ENCODE results near the gene NR1D1.

The NR1D1 gene

DNA sequence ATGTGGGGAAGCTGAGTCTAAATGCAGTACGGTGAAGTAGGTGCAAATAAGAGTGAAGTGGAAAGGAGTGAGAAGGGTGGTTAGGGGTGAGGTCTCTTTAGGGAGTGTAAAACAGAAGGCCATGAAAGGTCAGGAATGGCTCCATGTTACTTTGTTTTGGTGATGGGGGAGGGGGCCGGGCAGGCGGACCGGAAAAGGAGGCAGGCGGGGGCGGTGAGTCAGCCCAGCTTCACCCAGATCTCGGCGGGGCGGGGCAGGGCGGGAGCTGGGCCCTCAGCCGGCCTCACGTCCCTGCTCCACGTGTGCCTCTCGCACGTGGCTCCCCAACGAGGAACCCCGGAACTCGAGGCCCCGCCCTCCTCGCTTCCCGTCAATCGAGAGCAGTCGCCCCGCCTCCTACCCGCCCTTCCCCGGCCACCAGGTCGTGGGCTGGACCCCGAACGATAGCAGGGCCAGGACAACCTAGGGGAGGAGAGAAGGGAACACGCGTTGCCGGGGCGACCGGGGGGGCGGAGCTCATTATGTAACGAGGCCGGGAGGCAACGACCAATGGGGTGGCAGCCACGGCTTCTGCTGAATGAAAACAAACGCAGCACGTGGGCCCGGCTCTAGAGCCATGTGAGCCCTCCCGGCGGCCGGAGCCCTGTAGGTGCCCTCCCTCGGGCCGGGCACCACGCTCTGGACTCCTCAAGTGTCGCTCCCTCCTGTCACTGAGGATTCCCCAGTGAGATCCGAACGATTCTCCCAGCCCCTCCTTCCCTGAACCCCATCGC is 1.4 kb downstream of the NR1D1 start:
- Histone ChIP-seq H3K14ac (ENCODE audit: low read length in 2 of 2) (no peak overlapping the region), H3K79me1 (replicated peaks; ENCODE audit: low read length, poor library complexity, severe bottlenecking) (peaks cover 16% of the 10 kb centered on the region), H4K8ac (ENCODE audit: low read length) (peak overlapping the region; percentile 70), H3K4me2 (ENCODE audit: low read length, poor library complexity, severe bottlenecking) (peak overlapping the region; percentile 94), H4K91ac (ENCODE audit: low read length) (peak overlapping the region; percentile 98), H3K18ac (ENCODE audit: low read depth in 1 of 2, low read length in 2 of 2) (peak overlapping the region; percentile 76 to 91), H3K9me3 (ENCODE audit: control insufficient read depth, low read length) (no peaks in the 10 kb centered on the region), H3K4ac (ENCODE audit: low read depth in 1 of 2, low read length in 2 of 2) (peak overlapping the region; percentile 75 to 89), H3K23ac (ENCODE audit: low read length in 2 of 2) (no peak overlapping the region), H3K9ac (ENCODE audit: low read length) (peak overlapping the region; percentile 96), H3K27me3 (ENCODE audit: control insufficient read depth in 1 of 2, insufficient read depth in 1 of 2, low read length in 2 of 2) (no peaks in the 10 kb centered on the region), H2AFZ (ENCODE audit: low read depth, low read length) (no peak overlapping the region), H2BK12ac (ENCODE audit: low read length in 2 of 2) (peak overlapping the region; percentile 86 to 96), H2BK15ac (ENCODE audit: low read depth, poor library complexity, severe bottlenecking) (peak overlapping the region; percentile 39), H3K4me3 (ENCODE audit: insufficient read depth in 1 of 2, low read depth in 1 of 2, low read length in 2 of 2) (peak overlapping the region; percentile 56 to 93), H3K27ac (ENCODE audit: low read length, poor library complexity, severe bottlenecking) (peak overlapping the region; percentile 81), H2BK120ac (ENCODE audit: low read depth, low read length) (peak overlapping the region; percentile 90), H2BK5ac (ENCODE audit: low read depth, low read length, poor library complexity, severe bottlenecking) (peak overlapping the region; percentile 80), H3K4me1 (ENCODE audit: control insufficient read depth, insufficient read depth, low read depth, low read length) (peaks cover 23% of the 10 kb centered on the region), H3K36me3 (ENCODE audit: control insufficient read depth in 1 of 2, insufficient read depth in 2 of 2, low read depth in 1 of 2, low read length in 2 of 2) (peaks cover 35 to 41% of the 10 kb centered on the region in 2 experiments), H2AK5ac (ENCODE audit: low read length, severe bottlenecking) (peak overlapping the region; percentile 80)
- WGBS, result 1% methylated on average over 39 of the region's 52 CpGs
- DNase-seq, result peak; percentile 99

DNA sequence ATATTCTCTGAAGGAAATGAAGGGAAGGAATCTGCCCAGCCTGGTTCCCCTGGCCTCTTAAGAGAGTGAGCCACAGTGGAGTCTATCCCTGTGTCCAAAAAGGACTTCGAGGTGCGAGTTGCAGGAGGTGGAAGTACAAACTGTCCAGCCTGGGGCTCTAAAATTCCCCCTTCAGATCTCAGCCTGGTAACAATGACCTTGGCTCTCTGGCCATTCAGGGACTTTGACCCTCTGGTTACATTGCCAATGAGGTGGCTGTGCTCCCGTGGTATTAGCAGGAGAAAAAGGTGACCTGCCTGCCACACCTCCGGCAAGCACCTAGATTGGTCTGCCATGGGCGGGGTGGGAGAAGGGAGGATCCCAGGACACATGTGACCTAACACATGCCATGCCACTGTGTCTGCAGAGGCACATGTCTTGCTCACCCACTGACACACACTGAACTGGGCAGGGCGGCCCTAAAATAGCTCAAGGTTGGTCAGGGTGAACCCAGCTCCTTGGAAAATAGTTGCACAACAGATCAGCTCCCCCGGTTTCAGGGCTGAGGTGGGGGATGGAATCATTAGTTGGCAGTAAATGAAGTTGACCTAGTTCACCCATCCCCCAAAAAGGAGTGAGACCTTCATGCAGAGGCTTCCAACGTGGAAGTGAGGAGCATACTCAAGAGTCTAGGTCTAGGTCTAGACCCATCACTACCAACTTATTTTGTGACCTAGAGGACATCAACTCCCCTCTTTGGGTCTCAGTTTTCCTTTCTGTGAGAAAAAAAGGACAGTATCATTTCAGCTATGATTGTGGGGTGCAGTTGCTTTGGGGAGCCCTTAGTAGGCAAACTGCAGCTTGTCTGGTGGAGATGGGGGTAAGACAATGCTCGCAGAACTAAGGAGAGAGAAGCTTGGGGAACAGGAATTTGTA is 2.2 kb downstream of the NR1D1 start:
- peak overlapping the region; percentile 20 for H2BK15ac ChIP-seq (ENCODE audit: low read depth, poor library complexity, severe bottlenecking)
- H2BK120ac ChIP-seq (ENCODE audit: low read depth, low read length), result peak overlapping the region; percentile 90
- H3K36me3 ChIP-seq (ENCODE audit: control insufficient read depth in 1 of 2, insufficient read depth in 2 of 2, low read depth in 1 of 2, low read length in 2 of 2), result peaks cover 44 to 49% of the 10 kb centered on the region in 2 experiments
- peak overlapping the region; percentile 75 to 89 for H3K4ac ChIP-seq (ENCODE audit: low read depth in 1 of 2, low read length in 2 of 2)
- peak overlapping the region; percentile 92 for H3K9ac ChIP-seq (ENCODE audit: low read length)
- H2BK12ac ChIP-seq (ENCODE audit: low read length in 2 of 2), result peak overlapping the region; percentile 86 to 96
- peak overlapping the region; percentile 76 to 91 for H3K18ac ChIP-seq (ENCODE audit: low read depth in 1 of 2, low read length in 2 of 2)
- H4K91ac ChIP-seq (ENCODE audit: low read length), result peak overlapping the region; percentile 98
- no peaks in the 10 kb centered on the region for H3K9me3 ChIP-seq (ENCODE audit: control insufficient read depth, low read length)
- H3K27me3 ChIP-seq (ENCODE audit: control insufficient read depth in 1 of 2, insufficient read depth in 1 of 2, low read length in 2 of 2), result no peaks in the 10 kb centered on the region
- H3K4me1 ChIP-seq (ENCODE audit: control insufficient read depth, insufficient read depth, low read depth, low read length), result peaks cover 21% of the 10 kb centered on the region
- peak overlapping the region; percentile 73 for H2AK5ac ChIP-seq (ENCODE audit: low read length, severe bottlenecking)
- peaks cover 16% of the 10 kb centered on the region for H3K79me1 ChIP-seq (replicated peaks; ENCODE audit: low read length, poor library complexity, severe bottlenecking)
- H2BK5ac ChIP-seq (ENCODE audit: low read depth, low read length, poor library complexity, severe bottlenecking), result peak overlapping the region; percentile 80
- H3K23ac ChIP-seq (ENCODE audit: low read length in 2 of 2), result no peak overlapping the region
- 83% methylated on average over 8 of the region's 9 CpGs for WGBS
- no peak overlapping the region for H2AFZ ChIP-seq (ENCODE audit: low read depth, low read length)
- H4K8ac ChIP-seq (ENCODE audit: low read length), result peak overlapping the region; percentile 82
- peak; percentile 43 for DNase-seq
- peak overlapping the region in 1 of 2 experiments; percentile 57 for H3K14ac ChIP-seq (ENCODE audit: low read length in 2 of 2)
- peak overlapping the region; percentile 81 for H3K27ac ChIP-seq (ENCODE audit: low read length, poor library complexity, severe bottlenecking)
- peak overlapping the region in 1 of 2 experiments; percentile 77 for H3K4me3 ChIP-seq (ENCODE audit: insufficient read depth in 1 of 2, low read depth in 1 of 2, low read length in 2 of 2)
- peak overlapping the region; percentile 53 for H3K4me2 ChIP-seq (ENCODE audit: low read length, poor library complexity, severe bottlenecking)

DNA sequence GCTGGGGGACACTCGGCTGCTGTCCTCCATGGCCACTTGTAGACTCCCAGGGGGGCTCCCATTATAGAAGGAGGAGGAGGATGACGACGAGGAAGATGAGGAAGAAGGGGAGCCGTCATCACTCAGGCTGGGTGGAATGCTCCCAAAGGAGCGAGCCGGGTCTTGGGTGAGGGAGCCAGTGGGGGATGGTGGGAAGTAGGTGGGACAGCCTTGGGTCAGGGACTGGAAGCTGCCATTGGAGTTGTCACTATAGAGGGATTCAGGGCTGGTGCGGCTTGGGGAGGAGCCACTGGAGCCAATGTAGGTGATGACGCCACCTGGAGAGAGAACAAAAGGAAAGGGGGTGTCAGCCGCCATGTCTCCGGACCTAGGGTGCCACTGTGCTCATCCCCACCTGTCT is 3.3 kb downstream of the NR1D1 start:
- H3K23ac ChIP-seq (ENCODE audit: low read length in 2 of 2), result no peak overlapping the region
- H3K4me2 ChIP-seq (ENCODE audit: low read length, poor library complexity, severe bottlenecking), result no peak overlapping the region
- H3K4me3 ChIP-seq (ENCODE audit: insufficient read depth in 1 of 2, low read depth in 1 of 2, low read length in 2 of 2), result peak overlapping the region in 1 of 2 experiments; percentile 77
- 95% methylated on average over 9 of the region's 10 CpGs for WGBS
- no peak overlapping the region for H3K14ac ChIP-seq (ENCODE audit: low read length in 2 of 2)
- no peaks in the 10 kb centered on the region for H3K9me3 ChIP-seq (ENCODE audit: control insufficient read depth, low read length)
- no peak overlapping the region for H4K8ac ChIP-seq (ENCODE audit: low read length)
- H3K27ac ChIP-seq (ENCODE audit: low read length, poor library complexity, severe bottlenecking), result no peak overlapping the region
- peaks cover 16% of the 10 kb centered on the region for H3K79me1 ChIP-seq (replicated peaks; ENCODE audit: low read length, poor library complexity, severe bottlenecking)
- no peak overlapping the region for H4K91ac ChIP-seq (ENCODE audit: low read length)
- DNase-seq, result no peak
- no peak overlapping the region for H3K4ac ChIP-seq (ENCODE audit: low read depth in 1 of 2, low read length in 2 of 2)
- H3K27me3 ChIP-seq (ENCODE audit: control insufficient read depth in 1 of 2, insufficient read depth in 1 of 2, low read length in 2 of 2), result no peaks in the 10 kb centered on the region
- H2BK12ac ChIP-seq (ENCODE audit: low read length in 2 of 2), result peak overlapping the region in 1 of 2 experiments; percentile 59
- peak overlapping the region; percentile 92 for H3K9ac ChIP-seq (ENCODE audit: low read length)
- H3K4me1 ChIP-seq (ENCODE audit: control insufficient read depth, insufficient read depth, low read depth, low read length), result peaks cover 19% of the 10 kb centered on the region
- H2AFZ ChIP-seq (ENCODE audit: low read depth, low read length), result no peak overlapping the region
- H2BK15ac ChIP-seq (ENCODE audit: low read depth, poor library complexity, severe bottlenecking), result no peak overlapping the region
- no peak overlapping the region for H3K18ac ChIP-seq (ENCODE audit: low read depth in 1 of 2, low read length in 2 of 2)
- H3K36me3 ChIP-seq (ENCODE audit: control insufficient read depth in 1 of 2, insufficient read depth in 2 of 2, low read depth in 1 of 2, low read length in 2 of 2), result peaks cover 53 to 54% of the 10 kb centered on the region in 2 experiments
- H2AK5ac ChIP-seq (ENCODE audit: low read length, severe bottlenecking), result no peak overlapping the region
- no peak overlapping the region for H2BK5ac ChIP-seq (ENCODE audit: low read depth, low read length, poor library complexity, severe bottlenecking)
- no peak overlapping the region for H2BK120ac ChIP-seq (ENCODE audit: low read depth, low read length)

Measured in mesenchymal stem cell (in vitro differentiated cells and primary cell).